A673 (cell line): ENCODE data around the gene STX5.

Source experiments
- CTCF ChIP-seq: fragments of 300-800, 200-600 bp; sonication (generic); conservative IDR thresholded peaks from 2 replicates; pipeline ENCODE4 v1.5.1; 2017; ENCODE audit warnings: low read depth, mild to moderate bottlenecking, antibody characterized with exemption, low read length, moderate library complexity, mixed read lengths
- EZH2 ChIP-seq: fragments of 200-600 bp; sonication (generic); IDR thresholded peaks from 2 replicates; pipeline ENCODE4 v1.6.1; 2017; ENCODE audit warnings: borderline replicate concordance, low read depth, mild to moderate bottlenecking, mixed read lengths, antibody characterized with exemption, low read length; ENCODE audit not compliant: poor library complexity, severe bottlenecking

- TF ChIP-seq CTCF, result no peak
- no peak for TF ChIP-seq EZH2
Measured at GRCh38 chr11:62774407-62774806, 57.4 kb downstream of the STX5 start.
